H1 (cell line): ENCODE data around the gene UBASH3B. TPM values are rescaled to one million over a fixed set of nuclear protein-coding genes. Genes with fewer than 3 reads are reported as not detected.

Source experiments
- CREB1 ChIP-seq: IDR thresholded peaks from 2 replicates; pipeline ENCODE4 v1.6.1; 2012; ENCODE audit warnings: inconsistent platforms
- EZH2 ChIP-seq: fragments of 200-600 bp; sonication (generic); IDR thresholded peaks from 2 replicates; pipeline ENCODE4 v1.7.1; 2012; ENCODE audit warnings: low read depth, mild to moderate bottlenecking, moderate library complexity, low read length, inconsistent platforms; ENCODE audit not compliant: severe bottlenecking
- JUND ChIP-seq: IDR thresholded peaks from 2 replicates; pipeline ENCODE4 v1.6.1; 2011; ENCODE audit warnings: mild to moderate bottlenecking, improper control_type of control experiment, low read length
- KDM4A ChIP-seq: IDR thresholded peaks from one replicate; pipeline ENCODE4 v1.7.1; 2012; ENCODE audit warnings: low read depth, mild to moderate bottlenecking, moderate library complexity, low read length, inconsistent platforms; ENCODE audit not compliant: severe bottlenecking
- PHF8 ChIP-seq: fragments of 200-600 bp; sonication (generic); conservative IDR thresholded peaks from 2 replicates; pipeline ENCODE4 v1.7.1; 2012; ENCODE audit warnings: low read depth, mild to moderate bottlenecking, inconsistent platforms, low read length, moderate library complexity
- RNF2 ChIP-seq: fragments of 200-900, 300-1000 bp; sonication (generic); IDR thresholded peaks from 2 replicates; pipeline ENCODE4 v1.7.1; 2016; ENCODE audit warnings: borderline replicate concordance, low read depth, mild to moderate bottlenecking, antibody characterized with exemption, low read length; ENCODE audit not compliant: poor library complexity, severe bottlenecking; ENCODE audit errors: missing control alignments
- RXRA ChIP-seq: IDR thresholded peaks from 2 replicates; pipeline ENCODE4 v1.6.1; 2011; ENCODE audit warnings: low read depth, mild to moderate bottlenecking, low read length, moderate library complexity; ENCODE audit not compliant: insufficient read depth
- SIX5 ChIP-seq: IDR thresholded peaks from 2 replicates; pipeline ENCODE4 v1.6.1; 2011; ENCODE audit warnings: mild to moderate bottlenecking, low read depth, low read length
- TAF1 ChIP-seq: IDR thresholded peaks from 2 replicates; pipeline ENCODE4 v1.6.1; 2011; ENCODE audit warnings: mild to moderate bottlenecking, low read depth, low read length
- TAF7 ChIP-seq: optimal IDR thresholded peaks from 2 replicates; pipeline ENCODE3; 2011; ENCODE audit warnings: low read depth, mild to moderate bottlenecking, inconsistent platforms, low read length, moderate library complexity, borderline replicate concordance
- polyA plus RNA-seq, 7 experiments: library from polyadenylated mRNA; depleted of rRNA in 3 of 7; stranded (reverse) in 5 of 7; unstranded in 2 of 7; fragments of >200 nt in 5 of 7; fragments of 200-250 nt in 2 of 7; gene quantifications; 1 replicate in 5 of 7; 2 replicates in 1 of 7; 4 replicates in 1 of 7; pipeline versions ENCODE4 v1.2.1 to v1.2.3, GENCODE V29; 2011 to 2013; ENCODE audit warnings: missing spikeins in 2 of 7, mixed read lengths in 2 of 7
- total RNA-seq: library from RNA; stranded (reverse); fragmentation: NEBNext Ultra II Directional; extraction: Animal tissue kit (Norgen Biotek cat#: 25700); gene quantifications from 2 replicates; pipeline ENCODE4 v1.2.1, GENCODE V29; 2021
- TF ChIP-seq, protein P1 (sequence below): IDR thresholded peaks from 2 replicates; pipeline ENCODE4 v1.6.1; 2011; ENCODE audit warnings: low read length, improper control_type of control experiment

The UBASH3B gene
- total and polyA plus RNA-seq, 2 of the 8 experiments (the other 6 are each of a cell fraction or from before 2014, with no cell fraction given): 7.5 to 9.5 TPM

DNA sequence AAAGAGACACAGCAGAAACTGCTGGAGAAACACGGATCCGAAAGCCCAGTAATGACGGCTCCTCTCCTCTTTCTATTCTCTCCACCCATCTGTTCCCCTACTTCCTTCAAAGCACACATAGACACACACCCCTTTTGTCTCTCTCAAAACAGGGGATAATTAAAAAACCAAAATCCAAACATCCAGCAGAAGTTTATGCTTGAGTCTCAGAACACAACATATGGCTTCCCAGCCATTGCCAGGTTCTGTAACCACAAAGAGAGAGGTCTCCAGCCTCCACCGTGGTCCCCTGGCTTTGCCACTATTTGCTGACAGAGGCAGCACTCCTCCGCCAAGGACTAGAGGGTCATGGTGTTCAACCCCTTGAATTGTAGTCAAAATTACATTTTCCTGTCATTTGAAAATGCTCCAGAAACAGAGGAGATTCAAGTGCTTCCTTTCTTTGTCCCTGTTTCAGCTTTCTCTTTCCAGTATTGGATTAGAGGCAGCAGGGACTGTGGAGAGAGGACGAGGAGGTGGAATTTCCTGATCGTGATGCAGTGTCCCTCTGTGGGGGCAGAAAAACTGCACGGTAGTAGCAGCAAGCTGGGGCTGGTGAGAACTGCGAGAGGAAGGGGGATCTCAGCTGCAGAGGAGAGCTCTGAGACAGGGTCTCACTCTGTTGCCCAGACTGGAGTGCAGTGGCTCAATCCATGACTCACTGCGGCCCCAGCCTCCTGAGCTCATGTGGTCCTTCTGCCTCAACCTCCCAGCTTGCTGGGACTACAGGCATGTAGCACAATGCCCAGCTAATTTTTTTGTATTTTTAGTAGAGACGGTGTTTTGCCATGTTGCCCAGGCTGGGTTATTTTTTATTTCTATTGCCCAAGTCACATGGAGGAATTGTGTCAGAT lies 60.3 kb downstream of the UBASH3B start (continued):
- TF ChIP-seq, protein P1, sequence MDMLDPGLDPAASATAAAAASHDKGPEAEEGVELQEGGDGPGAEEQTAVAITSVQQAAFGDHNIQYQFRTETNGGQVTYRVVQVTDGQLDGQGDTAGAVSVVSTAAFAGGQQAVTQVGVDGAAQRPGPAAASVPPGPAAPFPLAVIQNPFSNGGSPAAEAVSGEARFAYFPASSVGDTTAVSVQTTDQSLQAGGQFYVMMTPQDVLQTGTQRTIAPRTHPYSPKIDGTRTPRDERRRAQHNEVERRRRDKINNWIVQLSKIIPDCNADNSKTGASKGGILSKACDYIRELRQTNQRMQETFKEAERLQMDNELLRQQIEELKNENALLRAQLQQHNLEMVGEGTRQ: no peak
- no peak for TF ChIP-seq TAF7
- no peak for TF ChIP-seq RXRA
- no peak for TF ChIP-seq SIX5
- no peak for TF ChIP-seq CREB1
- TF ChIP-seq KDM4A: no peak
- TF ChIP-seq JUND: no peak
- no peak for TF ChIP-seq TAF1
- TF ChIP-seq EZH2: no peak
- no peak for TF ChIP-seq PHF8
- TF ChIP-seq RNF2: no peak
